HepG2 (cell line): ENCODE data around the gene ZBTB46. TPM values are rescaled to one million over a fixed set of nuclear protein-coding genes. Genes with fewer than 3 reads are reported as not detected.

ENCODE experiments used
- CENPT ChIP-seq: sonication (generic); formaldehyde crosslinking; IDR thresholded peaks from 2 replicates; pipeline ENCODE4 v1.8.0; 2022; ENCODE audit warnings: low read depth, mild to moderate bottlenecking, moderate library complexity, missing genetic modification reagents
- CHD4 ChIP-seq: fragments of 200-600 bp; sonication (generic); IDR thresholded peaks from 2 replicates; pipeline ENCODE4 v1.7.0; 2017; ENCODE audit warnings: mild to moderate bottlenecking, low read length, borderline replicate concordance
- ELK4 ChIP-seq: sonication (generic); formaldehyde crosslinking; IDR thresholded peaks from 2 replicates; pipeline ENCODE4 v1.9.0; 2021; ENCODE audit warnings: missing genetic modification reagents, borderline replicate concordance
- NONO ChIP-seq, 2 experiments: fragments of 450-650 bp in 1 of 2; sonication (generic) in 1 of 2; formaldehyde crosslinking in 1 of 2; IDR thresholded peaks in 1 of 2; conservative IDR thresholded peaks in 1 of 2; 2 replicates each; pipeline versions ENCODE4 v1.6.1 to v1.8.0; 2017 to 2022; ENCODE audit warnings: mild to moderate bottlenecking in 1 of 2, missing genetic modification reagents in 1 of 2, moderate library complexity in 1 of 2
- PCBP1 ChIP-seq: fragments of 200-400 bp; formaldehyde crosslinking; IDR thresholded peaks from 2 replicates; pipeline ENCODE4 v1.6.1; 2017; ENCODE audit warnings: mild to moderate bottlenecking, low read depth, low read length, borderline replicate concordance
- PRDM10 ChIP-seq: sonication (generic); formaldehyde crosslinking; IDR thresholded peaks from 2 replicates; pipeline ENCODE4 v1.4.0; 2020; ENCODE audit warnings: low read depth, missing genetic modification reagents
- SETDB1 ChIP-seq: sonication (generic); formaldehyde crosslinking; IDR thresholded peaks from 2 replicates; pipeline ENCODE4 v1.5.1; 2020; ENCODE audit warnings: missing genetic modification reagents, mild to moderate bottlenecking, borderline replicate concordance
- SRF ChIP-seq: IDR thresholded peaks from 2 replicates; pipeline ENCODE4 v1.6.1; 2011; ENCODE audit warnings: mild to moderate bottlenecking, low read depth, low read length, moderate library complexity
- TCF12 ChIP-seq, 2 experiments: fragments of 450-650 bp in 1 of 2; sonication (generic) in 1 of 2; formaldehyde crosslinking in 1 of 2; IDR thresholded peaks; 2 replicates each; pipeline versions ENCODE4 v1.6.1 to v1.8.0; 2017 to 2022; ENCODE audit warnings: antibody characterized with exemption in 1 of 2, mild to moderate bottlenecking in 1 of 2, missing genetic modification reagents in 1 of 2, moderate library complexity in 1 of 2
- ZBTB2 ChIP-seq: sonication (generic); formaldehyde crosslinking; IDR thresholded peaks from 2 replicates; pipeline ENCODE4 v1.8.0; 2022; ENCODE audit warnings: low read depth, missing genetic modification reagents
- ZBTB7B ChIP-seq: sonication (generic); formaldehyde crosslinking; IDR thresholded peaks from 2 replicates; pipeline ENCODE4 v1.4.0; 2020; ENCODE audit warnings: missing genetic modification reagents
- ZC3H13 ChIP-seq: sonication (generic); formaldehyde crosslinking; IDR thresholded peaks from 2 replicates; pipeline ENCODE4 v1.8.1; 2023; ENCODE audit warnings: mild to moderate bottlenecking, missing genetic modification reagents, moderate library complexity
- ZNF143 ChIP-seq: sonication (generic); formaldehyde crosslinking; IDR thresholded peaks from 2 replicates; pipeline ENCODE4 v1.4.0; 2020; ENCODE audit warnings: missing genetic modification reagents
- ZNF24 ChIP-seq: fragments of 450-650 bp; IDR thresholded peaks from 2 replicates; pipeline ENCODE4 v1.6.1; 2017; ENCODE audit warnings: antibody characterized with exemption, mild to moderate bottlenecking
- ZNF263 ChIP-seq: sonication (generic); formaldehyde crosslinking; IDR thresholded peaks from 2 replicates; pipeline ENCODE4 v1.4.0; 2020; ENCODE audit warnings: missing genetic modification reagents
- ZNF784 ChIP-seq: sonication (generic); formaldehyde crosslinking; IDR thresholded peaks from 2 replicates; pipeline ENCODE4 v1.5.1; 2020; ENCODE audit warnings: missing genetic modification reagents, mild to moderate bottlenecking, borderline replicate concordance
- polyA plus RNA-seq, 8 experiments: library from polyadenylated mRNA; depleted of rRNA in 3 of 8; stranded (reverse) in 7 of 8; unstranded in 1 of 8; fragments of >200 nt; fragmentation: Illumina TruSeq in 4 of 8; extraction: Trizol in 4 of 8; gene quantifications; 2 replicates each; pipeline versions ENCODE4 v1.2.1 to v1.2.3, GENCODE V29; 2011 to 2016; ENCODE audit warnings: low read depth in 4 of 8, missing spikeins in 1 of 8, mixed read lengths in 1 of 8; ENCODE audit not compliant: insufficient read depth in 1 of 8
- total RNA-seq, 5 experiments: library from RNA; depleted of rRNA; stranded (reverse); fragments of >200 nt; fragmentation: Illumina TruSeq; extraction: Trizol; gene quantifications; 2 replicates each; pipeline ENCODE4 v1.2.3, GENCODE V29; 2016; ENCODE audit warnings: low read depth in 1 of 5
- TF ChIP-seq, protein P1 (sequence below): sonication (generic); formaldehyde crosslinking; IDR thresholded peaks from 2 replicates; pipeline ENCODE4 v1.4.0; 2020; ENCODE audit warnings: missing genetic modification reagents

Gene ZBTB46
- total and polyA plus RNA-seq, 2 of the 13 experiments (the other 11 are each of a cell fraction or from before 2014, with no cell fraction given) = 1.6 to 13.5 TPM

DNA sequence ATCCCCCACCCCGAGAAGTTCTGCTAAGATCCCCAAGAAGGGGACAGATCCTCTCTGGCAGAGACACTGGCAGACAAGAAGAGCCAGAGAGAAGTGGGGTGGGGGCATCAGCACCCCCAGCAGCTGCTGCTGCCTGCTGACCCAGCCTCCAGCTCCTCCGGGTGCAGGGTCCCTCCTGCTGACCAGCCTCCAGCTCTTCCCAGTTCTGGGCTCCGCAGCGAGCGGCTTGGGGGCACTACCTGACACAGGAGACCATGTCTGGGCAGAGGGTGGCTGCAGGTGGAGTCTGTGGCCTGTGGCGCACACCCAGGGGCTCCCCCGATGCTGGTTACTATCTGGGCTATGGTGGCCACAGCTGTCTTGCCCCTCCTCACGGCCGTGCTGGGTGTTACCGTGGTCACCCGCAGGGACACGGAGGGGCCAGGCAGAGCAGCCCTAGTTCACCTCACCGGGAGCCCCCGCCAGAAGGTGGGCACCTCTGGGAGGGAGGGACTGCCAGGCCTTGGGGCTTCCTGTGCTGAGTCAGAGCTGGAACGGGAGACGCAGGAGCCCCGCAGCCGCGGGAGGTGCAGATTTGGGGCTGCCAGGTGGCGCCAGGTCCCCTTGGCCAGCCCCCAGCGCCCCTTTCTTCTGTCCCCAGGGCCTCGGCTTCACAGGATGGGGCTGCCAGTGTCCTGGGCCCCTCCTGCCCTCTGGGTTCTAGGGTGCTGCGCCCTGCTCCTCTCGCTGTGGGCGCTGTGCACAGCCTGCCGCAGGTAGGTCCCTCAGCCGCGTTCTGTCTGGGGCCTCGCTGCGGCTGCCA, 94.0 kb downstream of the ZBTB46 start (continued):
- TF ChIP-seq, protein P1, sequence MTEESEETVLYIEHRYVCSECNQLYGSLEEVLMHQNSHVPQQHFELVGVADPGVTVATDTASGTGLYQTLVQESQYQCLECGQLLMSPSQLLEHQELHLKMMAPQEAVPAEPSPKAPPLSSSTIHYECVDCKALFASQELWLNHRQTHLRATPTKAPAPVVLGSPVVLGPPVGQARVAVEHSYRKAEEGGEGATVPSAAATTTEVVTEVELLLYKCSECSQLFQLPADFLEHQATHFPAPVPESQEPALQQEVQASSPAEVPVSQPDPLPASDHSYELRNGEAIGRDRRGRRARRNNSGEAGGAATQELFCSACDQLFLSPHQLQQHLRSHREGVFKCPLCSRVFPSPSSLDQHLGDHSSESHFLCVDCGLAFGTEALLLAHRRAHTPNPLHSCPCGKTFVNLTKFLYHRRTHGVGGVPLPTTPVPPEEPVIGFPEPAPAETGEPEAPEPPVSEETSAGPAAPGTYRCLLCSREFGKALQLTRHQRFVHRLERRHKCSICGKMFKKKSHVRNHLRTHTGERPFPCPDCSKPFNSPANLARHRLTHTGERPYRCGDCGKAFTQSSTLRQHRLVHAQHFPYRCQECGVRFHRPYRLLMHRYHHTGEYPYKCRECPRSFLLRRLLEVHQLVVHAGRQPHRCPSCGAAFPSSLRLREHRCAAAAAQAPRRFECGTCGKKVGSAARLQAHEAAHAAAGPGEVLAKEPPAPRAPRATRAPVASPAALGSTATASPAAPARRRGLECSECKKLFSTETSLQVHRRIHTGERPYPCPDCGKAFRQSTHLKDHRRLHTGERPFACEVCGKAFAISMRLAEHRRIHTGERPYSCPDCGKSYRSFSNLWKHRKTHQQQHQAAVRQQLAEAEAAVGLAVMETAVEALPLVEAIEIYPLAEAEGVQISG (CRISPR knock-in tag) = no peak
- TF ChIP-seq CHD4 = no peak
- 0 out of 2 replicates have a peak, but pooled peaks have one; percentile 19 for TF ChIP-seq ZNF784
- TF ChIP-seq ZC3H13 (CRISPR knock-in tag) = 0 out of 2 replicates have a peak, but pooled peaks have one; percentile 33
- no peak for TF ChIP-seq ZNF143 (CRISPR knock-in tag)
- no peak for TF ChIP-seq ZNF263 (CRISPR knock-in tag)
- TF ChIP-seq TCF12 (IDR thresholded peaks at IDR 0.05) = no peak
- peak; percentile 46 for TF ChIP-seq TCF12 (CRISPR knock-in tag; IDR thresholded peaks at IDR 0.05)
- TF ChIP-seq ZNF24 = no peak
- TF ChIP-seq SETDB1 = no peak
- no peak for TF ChIP-seq ZBTB2
- TF ChIP-seq CENPT (CRISPR knock-in tag) = no peak
- no peak for TF ChIP-seq NONO (IDR thresholded peaks at IDR 0.05)
- TF ChIP-seq NONO (CRISPR knock-in tag; conservative IDR thresholded peaks at IDR 0.05) = no peak
- TF ChIP-seq PRDM10 (CRISPR knock-in tag) = no peak
- TF ChIP-seq SRF = no peak
- 0 out of 2 replicates have a peak, but pooled peaks have one; percentile 23 for TF ChIP-seq PCBP1
- TF ChIP-seq ELK4 (CRISPR knock-in tag) = no peak
- peak; percentile 56; the same call in 1 of the 2 replicates for TF ChIP-seq ZBTB7B (CRISPR knock-in tag)
